Activated CD4-positive, alpha-beta T cell treated with anti-CD3 and anti-CD28 coated beads for 36 hours (primary cell): ENCODE results near the gene PLEKHH2. TPM values are rescaled to one million over a fixed set of nuclear protein-coding genes. Genes with fewer than 3 reads are reported as not detected.

ENCODE experiments used
- ATAC-seq: fragments of 200-7000 bp; cut with Tn5 transposase; one replicate; pipeline ENCODE4 v1.10.0; 2021; ENCODE audit warnings: mild to moderate bottlenecking, moderate library complexity
- CTCF ChIA-PET: fragments of 350-600 bp; sonication (Branson Sonifier 250); formaldehyde crosslinking; loops from one replicate; lab custom pipeline; 2021; ENCODE audit warnings: antibody characterized with exemption; lab: Charles Lee
- POLR2A ChIA-PET: fragments of 350-600 bp; sonication (Branson Sonifier 250); formaldehyde crosslinking; loops from one replicate; lab custom pipeline; 2021; ENCODE audit warnings: antibody characterized with exemption, inconsistent platforms; lab: Charles Lee
- DNase-seq: peaks from one replicate; pipeline ENCODE4 v3.0.0-alpha.2; 2020
- H3K27ac Mint-ChIP-seq: one replicate; pipeline ENCODE4 v1.8.0; 2021; ENCODE audit warnings: mixed read lengths
- H3K27me3 Mint-ChIP-seq: one replicate; pipeline ENCODE4 v1.8.0; 2021; ENCODE audit warnings: mixed read lengths
- H3K36me3 Mint-ChIP-seq: one replicate; pipeline ENCODE4 v1.8.0; 2021; ENCODE audit warnings: low read depth, mixed read lengths
- H3K4me1 Mint-ChIP-seq: one replicate; pipeline ENCODE4 v1.8.0; 2021; ENCODE audit warnings: mixed read lengths
- H3K4me3 Mint-ChIP-seq: one replicate; pipeline ENCODE4 v1.8.0; 2021; ENCODE audit warnings: mild to moderate bottlenecking, moderate library complexity, mixed read lengths
- H3K9me3 Mint-ChIP-seq: one replicate; pipeline ENCODE4 v1.8.0; 2021; ENCODE audit warnings: low read depth, mixed read lengths
- intact Hi-C, 2 experiments: fragments of 100-400 bp; cut with DNase I in 1 of 2; cut with micrococcal nuclease in 1 of 2; formaldehyde crosslinking; loops; one replicate each; pipeline versions ENCODE4 v1.14.2 to v1.15.1; 2022 to 2024; cut with DNase I, micrococcal nuclease
- total RNA-seq, 2 experiments: library from RNA; stranded (reverse); gene quantifications; one replicate each; pipeline ENCODE4 v1.2.3, GENCODE V29; 2021

Gene PLEKHH2
- total RNA-seq, 2 experiments from 2014 or later: 1.5 to 2.2 TPM

DNA sequence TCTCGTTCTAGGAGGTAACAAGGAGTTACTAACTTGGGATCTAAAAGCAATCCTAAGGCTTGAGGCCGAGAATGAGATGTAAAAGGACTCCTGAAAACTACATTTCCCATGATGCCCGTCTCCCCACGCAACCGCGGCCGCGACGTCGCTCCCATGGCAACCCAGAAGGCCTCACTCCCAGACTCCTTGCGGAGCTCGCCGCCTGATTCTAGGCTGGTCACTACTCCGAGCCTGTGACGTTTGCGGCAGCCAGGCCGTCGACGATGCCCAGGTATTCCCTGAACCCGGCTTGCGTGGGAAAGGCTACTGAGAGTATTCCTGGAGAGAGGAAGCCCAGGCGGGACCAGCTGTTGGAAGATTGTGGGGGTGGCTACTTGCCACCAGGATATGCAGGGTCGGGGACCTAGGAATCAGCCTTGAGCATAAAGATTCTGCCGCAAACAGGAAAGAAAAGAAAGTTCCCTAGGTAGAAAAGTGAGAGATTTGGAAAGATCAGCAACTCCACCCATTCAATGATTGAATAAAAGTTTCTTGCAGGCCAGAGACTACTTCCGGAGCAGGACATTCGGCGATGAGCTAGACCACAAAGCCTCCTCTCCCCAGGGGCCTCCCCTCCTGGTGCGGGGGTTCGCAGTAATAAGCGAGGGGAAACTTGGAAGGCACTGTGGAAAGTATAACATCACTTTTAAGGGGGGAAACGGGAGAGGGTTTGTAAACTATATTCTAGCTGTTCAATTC, 137.0 kb downstream of the PLEKHH2 start, which contains the start of gene DYNC2LI1:
Gene DYNC2LI1 (plus strand): TSS at position 164 of the 738 bp plus-strand sequence. CDS start 100 bp downstream, at position 264.
- intact Hi-C loops: loop anchor here (1.0 to 10.0 kb wide), 6 partner anchors 137 to 587 kb away; partner anchors contain the start of genes PLEKHH2 (in 2 of the 2), CAMKMT (in 1 of the 2), PPM1B (in 1 of the 2) and PREPL (in 1 of the 2)
- CTCF ChIA-PET: interaction anchor here (0.7 to 1.8 kb wide), 6 partner anchors 9 to 169 kb away, joined by 3 to 5 read pairs (median 4); no protein-coding TSS in a partner anchor
- peaks cover 29% of the 10 kb centered on the region for H3K4me1 Mint-ChIP-seq
- ATAC-seq (peak; percentile 94), DNase-seq (peak; percentile 92)
- peak within 1 kb of the TSS; percentile 74 for H3K27ac Mint-ChIP-seq
- no peaks in the 10 kb centered on the region for H3K36me3 Mint-ChIP-seq
- no peaks in the 10 kb centered on the region for H3K9me3 Mint-ChIP-seq
- H3K27me3 Mint-ChIP-seq: no peaks in the 10 kb centered on the region
- POLR2A ChIA-PET: no interaction called here
- H3K4me3 Mint-ChIP-seq: peak within 1 kb of the TSS; percentile 95

DNA sequence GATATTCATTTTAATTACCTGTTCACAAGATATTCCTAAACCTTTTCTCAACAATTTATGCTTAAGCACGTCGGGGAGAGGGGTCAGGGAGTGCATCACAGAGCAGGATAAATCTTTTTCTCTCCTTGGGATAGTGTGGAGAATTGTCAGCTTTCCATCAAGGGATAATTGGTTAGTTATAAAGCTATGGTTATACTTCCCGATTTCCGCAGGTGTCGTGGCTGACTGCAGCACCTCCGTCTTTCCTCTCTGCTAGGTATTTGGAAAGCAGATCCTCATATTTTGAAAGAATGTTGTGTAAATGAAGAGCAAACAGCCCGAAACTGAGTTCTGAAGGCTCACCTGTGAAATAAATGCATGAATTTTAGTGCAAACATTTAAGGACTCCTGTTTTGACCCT, 137.6 kb downstream of the PLEKHH2 start:
- Mint-ChIP-seq H3K36me3 (no peaks in the 10 kb centered on the region), H3K4me1 (peaks cover 29% of the 10 kb centered on the region), H3K27me3 (no peaks in the 10 kb centered on the region), H3K9me3 (no peaks in the 10 kb centered on the region), H3K27ac (peak overlapping the region; percentile 74), H3K4me3 (peak overlapping the region; percentile 95)
- CTCF ChIA-PET: interaction anchor here (0.7 to 1.8 kb wide), 5 partner anchors 10 to 80 kb away, joined by 3 to 5 read pairs (median 4); no protein-coding TSS in a partner anchor
- DNase-seq (no peak), ATAC-seq (no peak)
- POLR2A ChIA-PET: no interaction called here
- intact Hi-C loops: loop anchor here (1.0 to 10.0 kb wide), 5 partner anchors 140 to 586 kb away; partner anchors contain the start of genes CAMKMT (in 1 of the 2), PLEKHH2 (in 1 of the 2), PPM1B (in 1 of the 2) and PREPL (in 1 of the 2)

DNA sequence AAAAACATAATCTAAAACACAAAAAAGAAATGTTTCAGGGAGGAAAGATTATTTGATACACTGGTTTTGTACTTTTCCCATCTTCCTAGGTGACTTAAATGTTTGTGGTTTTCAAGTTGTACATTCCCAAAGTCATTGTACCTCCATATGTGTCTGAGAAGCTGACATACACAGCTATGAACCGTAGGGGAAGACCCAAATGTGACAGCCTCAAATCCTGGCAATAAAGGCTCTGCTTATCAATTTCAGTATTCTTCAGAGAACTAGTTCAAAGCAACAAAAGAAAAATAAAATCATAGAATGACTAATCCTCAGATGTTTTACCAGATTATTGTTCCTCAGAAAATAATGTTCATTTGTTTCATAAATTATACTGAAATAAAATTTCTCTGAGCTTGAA, 139.3 kb downstream of the PLEKHH2 start:
- H3K4me3 Mint-ChIP-seq: peak overlapping the region; percentile 18
- DNase-seq (peak; percentile 35), ATAC-seq (peak; percentile 74)
- H3K4me1 Mint-ChIP-seq: peaks cover 29% of the 10 kb centered on the region
- ChIA-PET CTCF (interaction anchor here (0.6 to 0.9 kb wide), 2 partner anchors 11 to 477 kb away, joined by 5 read pairs; no protein-coding TSS in a partner anchor), POLR2A (no interaction called here)
- no peaks in the 10 kb centered on the region for H3K27me3 Mint-ChIP-seq
- H3K36me3 Mint-ChIP-seq: peaks cover 3% of the 10 kb centered on the region
- H3K27ac Mint-ChIP-seq: peak overlapping the region; percentile 79
- intact Hi-C loops: loop anchor here (1.0 to 10.0 kb wide), 3 partner anchors 12 to 142 kb away; partner anchors contain the start of gene PLEKHH2 (in 1 of the 2)
- no peaks in the 10 kb centered on the region for H3K9me3 Mint-ChIP-seq

DNA sequence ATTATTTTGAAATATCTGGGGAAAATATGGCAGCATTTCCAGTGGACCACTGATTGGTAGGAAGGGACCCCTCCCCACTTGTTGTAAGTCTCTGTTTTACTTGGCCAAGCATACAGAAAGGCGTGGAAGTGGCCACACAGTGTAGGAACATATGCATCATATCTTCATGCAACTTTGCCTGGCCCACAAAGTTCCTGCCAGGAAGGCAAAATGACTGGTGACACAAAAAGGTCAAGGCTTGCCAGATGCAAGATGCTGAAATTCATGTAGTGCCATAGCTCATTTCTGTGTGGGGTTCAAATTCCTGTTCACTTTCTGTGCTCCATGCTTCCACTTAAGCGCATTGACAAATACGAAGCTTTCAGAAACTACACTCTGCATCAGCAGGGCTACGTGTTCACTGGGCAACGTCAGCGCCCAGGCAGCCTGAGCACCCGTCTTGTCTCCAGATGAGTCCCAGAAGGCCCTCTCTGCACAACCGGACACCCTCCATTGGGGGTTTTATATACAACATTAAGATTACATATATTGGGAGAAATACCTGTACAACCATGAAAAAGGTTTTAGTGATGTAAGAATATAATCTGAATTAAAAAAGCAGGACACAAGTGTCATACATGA, 140.4 kb downstream of the PLEKHH2 start:
- intact Hi-C loops: loop anchor here in 1 of 2 experiments (1.0 to 10.0 kb wide), 3 partner anchors 11 to 143 kb away; partner anchors contain the start of gene PLEKHH2

DNA sequence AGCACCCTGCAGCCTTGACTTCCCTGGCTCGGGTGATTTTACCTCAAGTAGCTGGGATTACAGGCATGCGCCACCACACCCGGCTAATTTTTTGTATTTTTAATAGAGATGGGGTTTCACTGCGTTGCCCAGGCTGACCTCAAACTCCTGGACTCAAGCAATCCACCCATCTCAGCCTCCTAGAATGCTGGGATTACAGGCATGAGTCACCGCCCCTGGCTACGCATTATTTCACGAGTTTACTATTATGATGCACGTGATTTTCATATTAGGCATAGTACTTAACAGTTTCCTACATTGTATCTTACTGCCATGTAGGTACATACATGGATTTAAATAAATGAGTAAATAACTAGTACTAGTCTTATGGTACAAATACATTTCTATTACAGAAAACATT, 141.2 kb downstream of the PLEKHH2 start:
- peaks cover 3% of the 10 kb centered on the region for H3K36me3 Mint-ChIP-seq
- POLR2A ChIA-PET: no interaction called here
- intact Hi-C loops: loop anchor here in 1 of 2 experiments (10.0 kb wide), 1 partner anchor 143 kb away; the partner anchor contains the start of gene PLEKHH2
- no peak for ATAC-seq
- CTCF ChIA-PET: no interaction called here
- H3K4me3 Mint-ChIP-seq: no peak overlapping the region
- peaks cover 29% of the 10 kb centered on the region for H3K4me1 Mint-ChIP-seq
- no peaks in the 10 kb centered on the region for H3K27me3 Mint-ChIP-seq
- no peaks in the 10 kb centered on the region for H3K9me3 Mint-ChIP-seq
- no peak for DNase-seq
- no peak overlapping the region for H3K27ac Mint-ChIP-seq

More for the DNA sequence above, 140.4 kb downstream of the PLEKHH2 start:
- peaks cover 29% of the 10 kb centered on the region for H3K4me1 Mint-ChIP-seq
- no peak overlapping the region for H3K4me3 Mint-ChIP-seq
- peak overlapping the region; percentile 58 for H3K27ac Mint-ChIP-seq
- peaks cover 3% of the 10 kb centered on the region for H3K36me3 Mint-ChIP-seq
- H3K27me3 Mint-ChIP-seq: no peaks in the 10 kb centered on the region
- peak; percentile 52 for DNase-seq
- H3K9me3 Mint-ChIP-seq: no peaks in the 10 kb centered on the region
- ChIA-PET POLR2A (no interaction called here), CTCF (no interaction called here)
- no peak for ATAC-seq

DNA sequence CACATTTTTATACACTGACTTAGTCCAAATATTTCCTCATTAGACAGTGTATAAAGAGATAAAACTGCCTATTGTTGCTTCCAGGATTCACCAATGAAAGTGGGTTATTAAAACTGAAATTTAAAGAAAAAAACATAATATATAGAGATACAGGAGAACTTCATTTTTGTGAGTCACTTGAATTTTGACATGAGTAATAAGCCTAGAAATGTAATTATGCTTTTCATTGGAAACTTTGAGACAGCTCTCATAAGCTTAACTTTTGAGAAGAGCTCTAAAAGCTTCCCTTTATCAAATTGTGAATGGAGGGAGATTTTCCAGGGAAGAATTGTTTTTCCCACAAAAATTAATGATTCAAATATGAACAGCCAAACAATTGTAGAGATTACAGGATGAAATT, 150.8 kb downstream of the PLEKHH2 start:
- Mint-ChIP-seq H3K27ac (peak overlapping the region; percentile 70), H3K9me3 (no peaks in the 10 kb centered on the region), H3K4me1 (peaks cover 25% of the 10 kb centered on the region), H3K36me3 (peaks cover 14% of the 10 kb centered on the region), H3K4me3 (no peak overlapping the region), H3K27me3 (no peaks in the 10 kb centered on the region)
- DNase-seq: no peak
- ATAC-seq: peak; percentile 79
- ChIA-PET CTCF (interaction anchor here (0.6 to 1.8 kb wide), 3 partner anchors 11 to 417 kb away, joined by 3 to 5 read pairs (median 4); no protein-coding TSS in a partner anchor), POLR2A (interaction anchor here (0.6 kb wide), 1 partner anchor 54 kb away, joined by 4 read pairs; no protein-coding TSS in a partner anchor)
- intact Hi-C loops: loop anchor here (1.0 to 2.0 kb wide), 3 partner anchors 11 to 147 kb away; no protein-coding TSS in a partner anchor

DNA sequence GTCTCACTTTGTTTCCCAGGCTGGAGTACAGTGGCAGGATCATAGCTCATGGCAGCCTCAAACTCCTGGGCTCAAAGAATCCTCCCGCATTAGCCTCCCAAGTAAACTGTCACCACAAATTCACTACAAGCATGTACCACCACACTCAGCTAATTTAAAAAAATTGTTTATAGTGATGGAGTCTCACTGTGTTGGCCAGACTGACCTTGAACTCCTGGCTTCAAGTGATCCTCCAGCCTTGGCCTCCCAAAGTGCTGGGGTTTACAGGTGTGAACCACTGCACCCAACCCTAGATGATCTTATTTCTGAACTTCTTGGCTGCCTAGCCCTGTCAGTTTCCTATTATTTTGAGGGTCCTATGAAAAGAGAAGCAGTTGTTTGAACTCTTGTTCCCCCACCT, 151.6 kb downstream of the PLEKHH2 start:
- ATAC-seq (no peak), DNase-seq (no peak)
- H3K9me3 Mint-ChIP-seq: no peaks in the 10 kb centered on the region
- H3K4me3 Mint-ChIP-seq: no peak overlapping the region
- intact Hi-C loops: loop anchor here (1.0 to 2.0 kb wide), 3 partner anchors 11 to 146 kb away; no protein-coding TSS in a partner anchor
- peaks cover 15% of the 10 kb centered on the region for H3K36me3 Mint-ChIP-seq
- CTCF ChIA-PET: interaction anchor here (1.2 kb wide), 1 partner anchor 10 kb away, joined by 4 read pairs; no protein-coding TSS in a partner anchor
- no peaks in the 10 kb centered on the region for H3K27me3 Mint-ChIP-seq
- peaks cover 25% of the 10 kb centered on the region for H3K4me1 Mint-ChIP-seq
- H3K27ac Mint-ChIP-seq: peak overlapping the region; percentile 47
- POLR2A ChIA-PET: no interaction called here

DNA sequence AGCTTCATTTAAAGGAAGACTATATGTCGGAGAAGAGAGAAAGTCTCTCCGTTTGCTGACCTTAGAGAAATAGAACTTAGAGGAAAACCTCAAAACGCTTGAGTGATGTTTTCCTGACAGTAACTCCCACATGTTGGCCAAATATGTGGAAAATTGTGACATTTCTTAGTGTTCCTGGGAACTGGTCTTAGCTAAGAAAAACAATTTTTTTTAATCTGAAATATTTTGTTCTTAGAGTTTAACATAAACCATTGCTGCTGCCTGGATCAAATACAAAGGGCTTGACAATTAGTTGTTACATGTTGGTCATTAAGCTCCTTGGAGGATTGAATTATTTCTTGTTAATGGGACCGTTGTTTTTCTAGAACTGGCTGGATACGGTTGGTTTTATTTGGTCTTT, 153.1 kb downstream of the PLEKHH2 start:
- no peak overlapping the region for H3K4me3 Mint-ChIP-seq
- peaks cover 12% of the 10 kb centered on the region for H3K36me3 Mint-ChIP-seq
- CTCF ChIA-PET: interaction anchor here (0.7 to 1.7 kb wide), 4 partner anchors 8 to 1055 kb away, joined by 3 to 5 read pairs (median 4); partner anchors contain the start of gene DYNC2LI1
- POLR2A ChIA-PET: interaction anchor here (0.6 kb wide), 1 partner anchor 275 kb away, joined by 3 read pairs; no protein-coding TSS in a partner anchor
- ATAC-seq: no peak
- no peaks in the 10 kb centered on the region for H3K9me3 Mint-ChIP-seq
- no peak overlapping the region for H3K27ac Mint-ChIP-seq
- intact Hi-C loops: no loop called here
- H3K27me3 Mint-ChIP-seq: no peaks in the 10 kb centered on the region
- H3K4me1 Mint-ChIP-seq: peaks cover 25% of the 10 kb centered on the region
- no peak for DNase-seq

DNA sequence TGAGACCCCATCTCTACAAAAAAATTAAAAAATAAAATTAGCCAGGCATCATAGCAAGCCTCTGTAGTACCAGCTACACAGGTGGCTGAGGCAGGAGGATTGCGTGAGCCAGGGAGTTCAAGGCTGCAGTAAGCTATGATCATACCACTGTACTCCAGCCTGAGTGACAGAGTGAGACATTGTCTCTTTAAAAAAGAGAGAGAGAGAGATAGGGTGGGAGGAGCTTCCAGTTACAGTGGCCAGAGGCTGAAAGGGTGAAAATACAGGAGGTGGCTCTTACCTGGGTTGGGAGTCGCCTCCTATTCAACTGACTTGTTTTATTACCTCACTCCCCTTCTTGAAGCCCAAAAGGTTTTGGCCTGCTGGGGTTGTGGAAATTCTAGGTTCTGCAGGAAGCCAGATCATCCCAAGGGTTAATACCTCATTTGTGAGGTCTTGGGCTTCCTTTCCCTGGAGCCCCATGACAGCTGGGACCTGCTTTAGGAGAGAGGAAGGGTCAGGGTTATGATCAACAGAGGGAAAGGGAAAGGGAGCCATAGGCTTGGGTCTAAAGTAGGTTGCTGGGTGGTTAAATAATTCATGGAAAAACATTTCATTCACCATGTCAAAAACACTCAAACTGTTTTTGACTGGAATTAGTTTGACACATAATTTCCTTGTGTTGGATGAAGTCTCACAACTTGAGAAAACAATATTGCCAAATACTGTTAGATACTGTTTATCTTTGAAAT, 154.1 kb downstream of the PLEKHH2 start:
- POLR2A ChIA-PET: no interaction called here
- Mint-ChIP-seq H3K9me3 (no peaks in the 10 kb centered on the region), H3K4me3 (no peak overlapping the region), H3K27me3 (no peaks in the 10 kb centered on the region), H3K36me3 (peaks cover 12% of the 10 kb centered on the region), H3K4me1 (peaks cover 25% of the 10 kb centered on the region), H3K27ac (no peak overlapping the region)
- CTCF ChIA-PET: interaction anchor here (0.8 to 1.7 kb wide), 2 partner anchors 17 to 45 kb away, joined by 3 to 5 read pairs; partner anchors contain the start of gene DYNC2LI1
- ATAC-seq (no peak), DNase-seq (no peak)
- intact Hi-C loops: no loop called here

DNA sequence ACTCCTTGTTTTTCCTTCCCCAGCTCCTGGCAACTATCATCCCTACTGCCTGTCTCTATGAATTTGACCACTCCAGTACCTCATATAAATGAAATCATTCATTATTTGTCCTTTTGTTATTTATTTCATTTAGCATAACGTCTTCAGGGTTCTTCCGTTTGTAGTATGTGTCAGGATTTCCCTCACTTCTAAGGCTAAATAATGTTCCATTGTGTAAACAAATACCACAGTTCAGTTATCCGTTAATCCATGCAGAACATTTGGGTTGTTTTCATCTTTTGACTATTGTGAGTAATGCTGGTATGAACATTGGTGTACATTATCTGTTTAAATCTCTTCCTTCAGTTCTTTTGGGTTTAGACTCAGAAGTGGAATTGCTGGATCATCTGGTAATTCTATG, 155.6 kb downstream of the PLEKHH2 start:
- Mint-ChIP-seq H3K9me3 (no peaks in the 10 kb centered on the region), H3K27ac (no peak overlapping the region), H3K4me1 (peaks cover 17% of the 10 kb centered on the region), H3K36me3 (peaks cover 12% of the 10 kb centered on the region), H3K4me3 (no peak overlapping the region), H3K27me3 (no peaks in the 10 kb centered on the region)
- ATAC-seq (no peak), DNase-seq (no peak)
- intact Hi-C loops: no loop called here
- ChIA-PET CTCF (no interaction called here), POLR2A (no interaction called here)
